Mesodermal cell (in vitro differentiated cells): Measurements from ENCODE around the gene MAMDC2.
A peak's percentile ranks its signal among the peaks of the same experiment; 100 is the strongest.

ENCODE experiments used
- H3K27ac ChIP-seq: 2 replicates; pipeline ENCODE4 v1.7.0; 2013; ENCODE audit warnings: mild to moderate bottlenecking, low read depth, low read length, moderate library complexity; ENCODE audit not compliant: severe bottlenecking
- H3K36me3 ChIP-seq: 2 replicates; pipeline ENCODE4 v1.7.1; 2013; ENCODE audit warnings: mild to moderate bottlenecking, low read length, moderate library complexity; ENCODE audit not compliant: control insufficient read depth, insufficient read depth
- H3K4me1 ChIP-seq: one replicate; pipeline ENCODE4 v1.7.1; 2013; ENCODE audit warnings: mild to moderate bottlenecking, low read length; ENCODE audit not compliant: insufficient read depth, control insufficient read depth, poor library complexity, severe bottlenecking
- H3K4me3 ChIP-seq: 2 replicates; pipeline ENCODE4 v1.7.0; 2013; ENCODE audit warnings: low read length, control low read depth, mild to moderate bottlenecking; ENCODE audit not compliant: insufficient read depth, poor library complexity, severe bottlenecking; ENCODE audit errors: extremely low read depth
- H3K9me3 ChIP-seq: 2 replicates; pipeline ENCODE4 v1.7.1; 2013; ENCODE audit warnings: mild to moderate bottlenecking, low read length, moderate library complexity; ENCODE audit not compliant: control insufficient read depth
- WGBS, 2 experiments: methylation state at CpG; one replicate each; pipeline ENCODE4 v1.1.5; 2013; ENCODE audit warnings: missing lambda C conversion rate in 2 of 2; ENCODE audit not compliant: insufficient coverage in 2 of 2; 5-methylcytosine and 5-hydroxymethylcytosine counted together

Gene MAMDC2

DNA sequence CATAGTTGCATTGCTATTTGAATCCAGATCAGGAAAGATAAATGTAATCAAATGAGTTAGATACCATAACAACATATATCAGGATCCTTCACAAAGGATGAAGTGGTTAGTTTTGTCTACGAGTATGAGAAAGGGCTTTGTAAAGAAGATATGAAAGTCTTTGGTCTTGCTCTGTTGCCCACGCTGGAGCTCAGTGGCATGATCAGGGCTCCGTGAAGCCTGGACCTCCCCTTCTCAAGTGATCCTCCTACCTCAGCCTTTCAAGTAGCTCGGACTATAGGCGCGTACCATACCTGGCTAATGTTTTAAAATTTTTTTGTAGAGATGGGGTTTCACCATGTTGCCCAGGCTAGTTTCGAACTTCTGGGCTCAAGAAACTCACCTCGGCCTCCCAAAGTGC is 217.0 kb downstream of the MAMDC2 start:
- Histone ChIP-seq H3K4me3 (peak overlapping the region; percentile 75), H3K27ac (no peak overlapping the region), H3K9me3 (no peaks in the 10 kb centered on the region), H3K4me1 (peaks cover 13% of the 10 kb centered on the region), H3K36me3 (peaks cover 51% of the 10 kb centered on the region)
- WGBS, 2 experiments = 90 to 92% methylated on average over 4 to 7 of the region's 8 CpGs

GRCh38 chr9:70261131-70261870 is 217.7 kb downstream of the MAMDC2 start:
- WGBS, 2 experiments = 94 to 96% methylated on average over 4 of the region's 4 CpGs
- H3K4me1 ChIP-seq = peaks cover 8% of the 10 kb centered on the region
- no peak overlapping the region for H3K4me3 ChIP-seq
- no peaks in the 10 kb centered on the region for H3K9me3 ChIP-seq
- H3K27ac ChIP-seq = no peak overlapping the region
- peaks cover 52% of the 10 kb centered on the region for H3K36me3 ChIP-seq

DNA sequence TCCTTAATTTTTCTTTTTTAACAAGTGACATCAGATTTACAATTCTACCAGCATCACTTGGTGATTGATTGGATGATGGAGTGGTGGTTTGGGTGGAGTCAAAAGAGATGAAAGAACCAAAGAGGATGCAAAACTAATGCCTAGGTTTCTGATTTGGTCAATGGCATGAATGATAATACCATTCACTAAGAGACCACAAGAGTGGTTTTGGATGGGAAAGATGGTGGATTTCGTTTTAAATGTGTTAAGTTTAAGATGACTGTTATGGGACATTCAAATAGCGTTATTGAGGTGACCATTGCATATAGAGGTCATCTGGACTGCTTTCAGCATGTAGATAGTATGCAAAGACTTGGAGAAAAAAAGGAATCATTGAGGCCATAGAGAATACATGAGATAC is 218.7 kb downstream of the MAMDC2 start:
- Histone ChIP-seq H3K4me1 (peaks cover 4% of the 10 kb centered on the region), H3K36me3 (peaks cover 59% of the 10 kb centered on the region), H3K9me3 (no peaks in the 10 kb centered on the region), H3K4me3 (no peak overlapping the region), H3K27ac (no peak overlapping the region)
- WGBS, 2 experiments = 83 to 95% methylated on average over 2 of the region's 2 CpGs

GRCh38 chr9:70262948-70263347 is 219.3 kb downstream of the MAMDC2 start:
- Histone ChIP-seq H3K4me3 (no peak overlapping the region), H3K36me3 (peaks cover 63% of the 10 kb centered on the region), H3K9me3 (no peaks in the 10 kb centered on the region), H3K4me1 (peaks cover 4% of the 10 kb centered on the region), H3K27ac (no peak overlapping the region)
- WGBS, 2 experiments = 97 to 100% methylated on average over 4 of the region's 6 CpGs

DNA sequence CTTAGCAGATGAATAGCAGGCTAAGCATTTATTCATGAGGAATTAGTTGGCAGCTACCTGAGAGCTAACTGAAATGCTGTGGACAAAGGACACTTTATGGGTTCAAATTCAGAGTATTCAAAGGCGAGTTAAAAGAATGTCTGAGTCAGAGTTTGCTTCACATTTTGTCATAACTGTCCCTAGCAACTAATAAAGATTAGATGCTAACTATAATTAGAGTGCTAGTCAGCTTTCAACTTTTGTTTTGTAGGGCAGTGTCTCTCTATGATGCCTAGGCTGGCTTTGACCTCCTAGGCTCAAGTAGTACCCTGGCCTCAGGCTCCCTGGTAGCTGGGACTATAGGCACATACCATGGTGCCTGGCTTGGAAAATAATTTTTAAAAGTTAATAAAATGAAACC is 219.8 kb downstream of the MAMDC2 start:
- WGBS, 2 experiments = no CpG with 5 or more reads among the region's 1 CpG
- no peaks in the 10 kb centered on the region for H3K9me3 ChIP-seq
- H3K27ac ChIP-seq = no peak overlapping the region
- no peak overlapping the region for H3K4me3 ChIP-seq
- H3K36me3 ChIP-seq = peaks cover 63% of the 10 kb centered on the region
- peaks cover 4% of the 10 kb centered on the region for H3K4me1 ChIP-seq
